ENCODE data around the gene CCDC78.

DNA sequence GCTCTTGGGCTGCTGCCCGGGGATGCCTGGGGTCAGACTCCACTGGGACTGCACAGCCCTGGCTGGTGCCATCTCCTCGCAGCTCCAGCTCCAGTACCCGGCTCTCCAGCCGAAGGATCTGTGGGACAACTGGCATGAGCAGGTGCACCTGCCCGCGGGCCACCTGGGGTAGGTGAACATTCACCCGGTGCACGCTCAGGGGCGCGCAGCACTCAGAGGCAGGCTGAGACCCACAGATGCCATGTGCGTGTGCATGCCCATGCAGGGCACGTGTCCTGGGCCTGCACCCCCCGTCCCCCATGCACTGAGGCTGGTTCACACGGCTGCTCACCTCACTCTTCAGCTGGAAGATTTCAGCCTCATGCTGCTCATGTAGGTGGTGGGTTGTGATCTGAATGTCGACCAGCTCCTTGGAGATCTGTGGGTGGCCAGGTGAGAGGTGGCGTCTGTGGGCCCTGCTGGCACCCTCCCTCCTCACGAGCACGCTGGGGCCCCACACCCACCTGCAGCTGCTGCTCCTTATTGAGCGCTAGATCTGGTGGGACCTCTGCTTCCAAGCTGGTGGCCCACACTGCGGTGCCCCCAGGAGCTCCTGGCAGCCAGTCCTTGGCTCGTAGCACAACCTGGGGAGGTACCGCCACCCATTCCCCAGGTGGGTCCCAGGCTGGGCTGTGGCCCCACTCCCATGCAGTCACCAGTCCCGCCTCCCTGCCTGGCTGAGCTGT, 618 bp downstream of the CCDC78 start:
- no peak for TF ChIP-seq EP300 (IDR thresholded peaks at IDR 0.05)
- TF ChIP-seq, protein P1, sequence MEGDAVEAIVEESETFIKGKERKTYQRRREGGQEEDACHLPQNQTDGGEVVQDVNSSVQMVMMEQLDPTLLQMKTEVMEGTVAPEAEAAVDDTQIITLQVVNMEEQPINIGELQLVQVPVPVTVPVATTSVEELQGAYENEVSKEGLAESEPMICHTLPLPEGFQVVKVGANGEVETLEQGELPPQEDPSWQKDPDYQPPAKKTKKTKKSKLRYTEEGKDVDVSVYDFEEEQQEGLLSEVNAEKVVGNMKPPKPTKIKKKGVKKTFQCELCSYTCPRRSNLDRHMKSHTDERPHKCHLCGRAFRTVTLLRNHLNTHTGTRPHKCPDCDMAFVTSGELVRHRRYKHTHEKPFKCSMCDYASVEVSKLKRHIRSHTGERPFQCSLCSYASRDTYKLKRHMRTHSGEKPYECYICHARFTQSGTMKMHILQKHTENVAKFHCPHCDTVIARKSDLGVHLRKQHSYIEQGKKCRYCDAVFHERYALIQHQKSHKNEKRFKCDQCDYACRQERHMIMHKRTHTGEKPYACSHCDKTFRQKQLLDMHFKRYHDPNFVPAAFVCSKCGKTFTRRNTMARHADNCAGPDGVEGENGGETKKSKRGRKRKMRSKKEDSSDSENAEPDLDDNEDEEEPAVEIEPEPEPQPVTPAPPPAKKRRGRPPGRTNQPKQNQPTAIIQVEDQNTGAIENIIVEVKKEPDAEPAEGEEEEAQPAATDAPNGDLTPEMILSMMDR (IDR thresholded peaks at IDR 0.05): no peak
